Heart left ventricle (tissue), 13 donors: ENCODE measurements around the gene LAMP1.

Experiments
- POLR2A ChIP-seq, 2 donors: fragments of 450-650 bp; IDR thresholded peaks; one replicate each; pipeline ENCODE4 v1.6.1; 2017; ENCODE audit warnings: antibody characterized with exemption in 2 of 2, mild to moderate bottlenecking in 2 of 2, moderate library complexity in 2 of 2
- TF ChIP-seq, protein P1 (sequence below), 12 donors: fragments of 200-600 bp; sonication (generic) in 4 of 12; IDR thresholded peaks; one replicate each; pipeline versions ENCODE4 v1.5.0 to v1.8.0; 2018 to 2022; ENCODE audit warnings: antibody characterized with exemption in 12 of 12, mild to moderate bottlenecking in 5 of 12
- donor health status: ischemic (EF 13 %, LVEDD 7.1; RV severe dilation, severe dysfunction).
- donor health status: DM: no; HTN: yes; CAD: no.
- donor health status: DM: no; HTN: no; CAD: no.
- donor health status: ischemic (EF 25% LVEDD 6.9; RV normal size, moderate dysfunction).
- donor health status: ischemic (EF 25% LVEDD 5.7; RV mildly dilated, moderate dysfunction).
- donor health status: ischemic (EF 35%, LVEDD 5.7; RV mildly dilated, moderate dysfunction).
- donor health status: nonischemic (EF 11% LVEDD 7.7; RV severe dilation, severe dysfunction).
- donor health status: DM: yes; HTN: yes; CAD: no.
- donor health status: PGD.
- donor health status: ischemic (EF 29% LVEDD 5.4; RV normal size, mild dysfunction).
- donor health status: nonischemic (EF 23%, LVEDD 6.1; RV moderate dilation, normal function).

DNA sequence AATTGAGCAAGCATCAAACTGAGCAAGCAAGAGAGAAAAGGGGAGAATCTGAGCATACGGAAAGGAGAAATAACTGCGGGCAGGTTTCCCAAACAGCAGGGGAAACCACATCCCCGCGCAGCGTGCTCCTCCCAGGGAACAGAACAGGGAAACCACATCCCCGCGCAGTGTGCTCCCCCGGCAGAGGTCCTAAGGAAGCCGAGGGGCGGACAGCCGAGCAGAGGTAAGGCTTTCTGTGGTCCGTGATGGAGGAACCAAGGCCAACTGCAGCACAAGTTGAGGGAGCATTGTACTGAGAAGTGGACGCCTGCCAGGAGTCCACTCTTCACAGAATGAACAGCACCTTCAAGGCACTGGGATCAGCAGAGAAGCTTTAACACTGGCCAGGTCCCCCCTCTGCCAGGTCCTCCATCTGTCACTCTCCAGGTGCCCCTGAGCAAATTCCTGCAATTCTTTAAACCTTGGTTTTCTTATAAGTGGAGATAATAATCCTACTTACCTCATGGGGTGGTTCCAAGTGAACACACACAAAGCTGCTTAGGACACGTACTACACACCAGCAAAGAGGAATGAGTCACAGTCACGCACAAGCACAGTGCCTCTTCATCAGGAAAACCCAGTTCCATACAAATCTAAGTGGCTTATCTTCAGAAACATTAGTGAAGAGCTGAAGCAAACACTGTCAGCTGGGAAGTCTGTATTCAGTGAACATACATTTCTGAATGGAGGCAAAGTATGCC is 23.0 kb upstream of the LAMP1 start:
- TF ChIP-seq, protein P1, sequence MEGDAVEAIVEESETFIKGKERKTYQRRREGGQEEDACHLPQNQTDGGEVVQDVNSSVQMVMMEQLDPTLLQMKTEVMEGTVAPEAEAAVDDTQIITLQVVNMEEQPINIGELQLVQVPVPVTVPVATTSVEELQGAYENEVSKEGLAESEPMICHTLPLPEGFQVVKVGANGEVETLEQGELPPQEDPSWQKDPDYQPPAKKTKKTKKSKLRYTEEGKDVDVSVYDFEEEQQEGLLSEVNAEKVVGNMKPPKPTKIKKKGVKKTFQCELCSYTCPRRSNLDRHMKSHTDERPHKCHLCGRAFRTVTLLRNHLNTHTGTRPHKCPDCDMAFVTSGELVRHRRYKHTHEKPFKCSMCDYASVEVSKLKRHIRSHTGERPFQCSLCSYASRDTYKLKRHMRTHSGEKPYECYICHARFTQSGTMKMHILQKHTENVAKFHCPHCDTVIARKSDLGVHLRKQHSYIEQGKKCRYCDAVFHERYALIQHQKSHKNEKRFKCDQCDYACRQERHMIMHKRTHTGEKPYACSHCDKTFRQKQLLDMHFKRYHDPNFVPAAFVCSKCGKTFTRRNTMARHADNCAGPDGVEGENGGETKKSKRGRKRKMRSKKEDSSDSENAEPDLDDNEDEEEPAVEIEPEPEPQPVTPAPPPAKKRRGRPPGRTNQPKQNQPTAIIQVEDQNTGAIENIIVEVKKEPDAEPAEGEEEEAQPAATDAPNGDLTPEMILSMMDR (IDR thresholded peaks at IDR 0.05): no peak
- no peak for TF ChIP-seq POLR2A (IDR thresholded peaks at IDR 0.05)
